GM19395 (cell line): ENCODE measurements around the gene CNN1.

ENCODE experiments used
- ATAC-seq: cut with Tn5 transposase; IDR thresholded peaks from one replicate; pipeline ENCODE4 v1.9.1; 2021; ENCODE audit warnings: mild to moderate bottlenecking, moderate library complexity; ENCODE audit not compliant: unreplicated experiment

Gene CNN1

GRCh38 chr19:11538232-11539036 is at the start of gene CNN1:
Gene CNN1 (plus strand): TSS chr19:11538851. CDS start chr19:11538928, 77 bp downstream.
- no peak for ATAC-seq

- ATAC-seq = no peak
These were observed 49.3 kb upstream of the CNN1 start for GRCh38 chr19:11489378-11489777.

- no peak for ATAC-seq
These were observed 43.9 kb upstream of the CNN1 start for GRCh38 chr19:11494634-11495285.

GRCh38 chr19:11495481-11495880 is 43.2 kb upstream of the CNN1 start:
- no peak for ATAC-seq

- ATAC-seq = no peak
These were observed 42.8 kb upstream of the CNN1 start for GRCh38 chr19:11495885-11496284.

GRCh38 chr19:11496391-11497163 is 42.1 kb upstream of the CNN1 start:
- no peak for ATAC-seq

- no peak for ATAC-seq
These were observed 39.4 kb upstream of the CNN1 start for GRCh38 chr19:11499220-11499726.

- ATAC-seq = no peak
These were observed 38.7 kb upstream of the CNN1 start for GRCh38 chr19:11499890-11500420.

GRCh38 chr19:11504502-11505031 is 34.1 kb upstream of the CNN1 start:
- ATAC-seq = no peak

GRCh38 chr19:11505032-11505503 is 33.6 kb upstream of the CNN1 start:
- ATAC-seq = peak; percentile 85

GRCh38 chr19:11505504-11506100 is 33.0 kb upstream of the CNN1 start, which contains the start of gene ZNF653:
Gene ZNF653 (minus strand): TSS chr19:11505839. CDS start chr19:11505786, 53 bp downstream.
- peak; percentile 55 for ATAC-seq

GRCh38 chr19:11506101-11506555 is 32.5 kb upstream of the CNN1 start:
- ATAC-seq = peak; percentile 42

- no peak for ATAC-seq
These were observed 31.7 kb upstream of the CNN1 start for GRCh38 chr19:11506967-11507366.

GRCh38 chr19:11507370-11508078 is 31.1 kb upstream of the CNN1 start:
- ATAC-seq = no peak

GRCh38 chr19:11510444-11510843 is 28.2 kb upstream of the CNN1 start:
- ATAC-seq = no peak

GRCh38 chr19:11513946-11514345 is 24.7 kb upstream of the CNN1 start:
- no peak for ATAC-seq

GRCh38 chr19:11519138-11519537 is 19.5 kb upstream of the CNN1 start:
- ATAC-seq = no peak

GRCh38 chr19:11528551-11529341 is 9.9 kb upstream of the CNN1 start, which contains the start of gene ECSIT:
Gene ECSIT (minus strand): TSS chr19:11529134. CDS start chr19:11519170, 9,964 bp downstream.
- peak; percentile 90 for ATAC-seq
